Gastrocnemius medialis (tissue), 4 donors: ENCODE results near the gene RIPPLY2.

ENCODE experiments used
- POLR2A ChIP-seq, 2 donors: fragments of 450-650 bp; IDR thresholded peaks; one replicate each; pipeline ENCODE4 v1.6.1; 2017; ENCODE audit warnings: antibody characterized with exemption in 2 of 2, mild to moderate bottlenecking in 2 of 2, moderate library complexity in 2 of 2
- TF ChIP-seq, protein P1 (sequence below), 5 experiments: fragments of 450-650 bp in 3 of 5; fragments of 200-600 bp in 2 of 5; sonication (generic) in 2 of 5; IDR thresholded peaks in 4 of 5; conservative IDR thresholded peaks in 1 of 5; 1 replicate in 4 of 5; 2 replicates in 1 of 5; pipeline ENCODE4 v1.5.1; 2016 to 2019; ENCODE audit warnings: antibody characterized with exemption in 5 of 5, mild to moderate bottlenecking in 3 of 5, moderate library complexity in 3 of 5

GRCh38 chr6:83860359-83860755 lies 7.2 kb downstream of the RIPPLY2 start:
- TF ChIP-seq, protein P1, sequence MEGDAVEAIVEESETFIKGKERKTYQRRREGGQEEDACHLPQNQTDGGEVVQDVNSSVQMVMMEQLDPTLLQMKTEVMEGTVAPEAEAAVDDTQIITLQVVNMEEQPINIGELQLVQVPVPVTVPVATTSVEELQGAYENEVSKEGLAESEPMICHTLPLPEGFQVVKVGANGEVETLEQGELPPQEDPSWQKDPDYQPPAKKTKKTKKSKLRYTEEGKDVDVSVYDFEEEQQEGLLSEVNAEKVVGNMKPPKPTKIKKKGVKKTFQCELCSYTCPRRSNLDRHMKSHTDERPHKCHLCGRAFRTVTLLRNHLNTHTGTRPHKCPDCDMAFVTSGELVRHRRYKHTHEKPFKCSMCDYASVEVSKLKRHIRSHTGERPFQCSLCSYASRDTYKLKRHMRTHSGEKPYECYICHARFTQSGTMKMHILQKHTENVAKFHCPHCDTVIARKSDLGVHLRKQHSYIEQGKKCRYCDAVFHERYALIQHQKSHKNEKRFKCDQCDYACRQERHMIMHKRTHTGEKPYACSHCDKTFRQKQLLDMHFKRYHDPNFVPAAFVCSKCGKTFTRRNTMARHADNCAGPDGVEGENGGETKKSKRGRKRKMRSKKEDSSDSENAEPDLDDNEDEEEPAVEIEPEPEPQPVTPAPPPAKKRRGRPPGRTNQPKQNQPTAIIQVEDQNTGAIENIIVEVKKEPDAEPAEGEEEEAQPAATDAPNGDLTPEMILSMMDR (IDR thresholded peaks at IDR 0.05 in 4 of 5, conservative IDR thresholded peaks at IDR 0.05 in 1 of 5), result no peak
- TF ChIP-seq POLR2A (IDR thresholded peaks at IDR 0.05), result no peak
